ENCODE data around the gene MED25.

Gene MED25

GRCh38 chr19:49864890-49865289, 46.8 kb downstream of the MED25 start:
- TF ChIP-seq CTCF (IDR thresholded peaks at IDR 0.05; ENCODE audit: low read depth, low read length): no peak
- no peak overlapping the region for H3K4me3 ChIP-seq (replicated peaks in 1 of 2; ENCODE audit: low read depth in 2 of 2, low read length in 2 of 2)
- DNase-seq (ENCODE audit: low read depth in 2 of 2): no peak

- peak within 1 kb of the TSS; percentile 80 to 81 for H3K4me3 ChIP-seq (replicated peaks in 1 of 2; ENCODE audit: low read depth in 2 of 2, low read length in 2 of 2)
- TF ChIP-seq CTCF (IDR thresholded peaks at IDR 0.05; ENCODE audit: low read depth, low read length): no peak
- DNase-seq (ENCODE audit: low read depth in 2 of 2): peak; percentile 88 to 97
Measured at GRCh38 chr19:49866933-49867782, 49.1 kb downstream of the MED25 start, which contains the start of gene PNKP. TSS of gene PNKP (minus strand) at chr19:49867576. CDS start at chr19:49867204, 372 bp downstream.

GRCh38 chr19:49869009-49869483, 51.0 kb downstream of the MED25 start:
- no peak for DNase-seq (ENCODE audit: low read depth in 2 of 2)
- TF ChIP-seq CTCF (IDR thresholded peaks at IDR 0.05; ENCODE audit: low read depth, low read length): no peak
- H3K4me3 ChIP-seq (replicated peaks in 1 of 2; ENCODE audit: low read depth in 2 of 2, low read length in 2 of 2): peak overlapping the region; percentile 23 to 46

- DNase-seq (ENCODE audit: low read depth in 2 of 2): peak; percentile 100
- TF ChIP-seq CTCF (IDR thresholded peaks at IDR 0.05; ENCODE audit: low read depth, low read length): no peak
- peak overlapping the region; percentile 43 to 50 for H3K4me3 ChIP-seq (replicated peaks in 1 of 2; ENCODE audit: low read depth in 2 of 2, low read length in 2 of 2)
Measured at GRCh38 chr19:49869484-49870308, 51.6 kb downstream of the MED25 start.

- peak overlapping the region; percentile 43 to 50 for H3K4me3 ChIP-seq (replicated peaks in 1 of 2; ENCODE audit: low read depth in 2 of 2, low read length in 2 of 2)
- DNase-seq (ENCODE audit: low read depth in 2 of 2): no peak
Measured at GRCh38 chr19:49870309-49870901, 52.3 kb downstream of the MED25 start.

More at GRCh38 chr19:49870309-49870901, 52.3 kb downstream of the MED25 start:
- no peak for TF ChIP-seq CTCF (IDR thresholded peaks at IDR 0.05; ENCODE audit: low read depth, low read length)

Data from cardiac fibroblast (primary cell).